K562 (cell line): ENCODE data around the gene MAPK8IP1. TPM values are rescaled to one million over a fixed set of nuclear protein-coding genes. Genes with fewer than 3 reads are reported as not detected.
A peak's percentile ranks its signal among the peaks of the same experiment; 100 is the strongest.

ENCODE experiments used
- CBX8 ChIP-seq: fragments of 200-600 bp; sonication (generic); IDR thresholded peaks from 2 replicates; pipeline ENCODE4 v1.6.1; 2012; ENCODE audit warnings: borderline replicate concordance, mixed run types, low read depth, mild to moderate bottlenecking, moderate library complexity, mixed read lengths, low read length, control low read depth, inconsistent platforms; ENCODE audit not compliant: poor library complexity, severe bottlenecking; ENCODE audit errors: extremely low read depth
- FOXP4 ChIP-seq: sonication (generic); formaldehyde crosslinking; IDR thresholded peaks from 2 replicates; pipeline ENCODE4 v1.8.0; 2022; ENCODE audit warnings: mild to moderate bottlenecking, missing genetic modification reagents, borderline replicate concordance
- GTF2A2 ChIP-seq: IDR thresholded peaks from 2 replicates; pipeline ENCODE4 v1.6.1; 2016; ENCODE audit warnings: mild to moderate bottlenecking, missing genetic modification characterization, missing compliant biosample characterization
- HDAC6 ChIP-seq: IDR thresholded peaks from 2 replicates; pipeline ENCODE4 v1.6.1; 2012; ENCODE audit warnings: low read depth, mild to moderate bottlenecking, control low read depth, inconsistent platforms, low read length, moderate library complexity
- IFI16 ChIP-seq: fragments of 250-450 bp; sonication (Bioruptor Pico); IDR thresholded peaks from 2 replicates; pipeline ENCODE4 v2.1.2; 2022; ENCODE audit warnings: mild to moderate bottlenecking, inconsistent platforms
- IRF1 ChIP-seq: sonication (generic); formaldehyde crosslinking; IDR thresholded peaks from 2 replicates; pipeline ENCODE4 v1.8.0; 2022; ENCODE audit warnings: missing genetic modification reagents, mild to moderate bottlenecking, borderline replicate concordance
- NFYB ChIP-seq: IDR thresholded peaks from 2 replicates; pipeline ENCODE4 v1.6.1; 2011; ENCODE audit warnings: mild to moderate bottlenecking, moderate library complexity; ENCODE audit not compliant: insufficient read length; ENCODE audit errors: extremely low read depth
- OTX1 ChIP-seq: fragments of 450-650 bp; formaldehyde crosslinking; IDR thresholded peaks from 2 replicates; pipeline ENCODE4 v1.4.0; 2022; ENCODE audit warnings: mild to moderate bottlenecking
- PCBP1 ChIP-seq: fragments of 200-400 bp; formaldehyde crosslinking; IDR thresholded peaks from 2 replicates; pipeline ENCODE4 v1.6.1; 2018; ENCODE audit warnings: mild to moderate bottlenecking, low read depth, low read length; ENCODE audit not compliant: poor library complexity, severe bottlenecking
- TAF7 ChIP-seq: fragments of 450-650 bp; IDR thresholded peaks from 2 replicates; pipeline ENCODE4 v1.6.1; 2016; ENCODE audit warnings: missing genetic modification characterization, missing compliant biosample characterization
- TRIM24 ChIP-seq, 2 experiments: fragments of 450-650 bp; IDR thresholded peaks; 2 replicates each; pipeline ENCODE4 v1.6.1; 2016
- U2AF1 ChIP-seq: fragments of 200-400 bp; formaldehyde crosslinking; optimal IDR thresholded peaks from 2 replicates; pipeline ENCODE3; 2017; ENCODE audit warnings: mild to moderate bottlenecking, low read depth, low read length, moderate library complexity
- YBX1 ChIP-seq: fragments of 450-650 bp; IDR thresholded peaks from 2 replicates; pipeline ENCODE4 v1.7.1; 2016; ENCODE audit warnings: mild to moderate bottlenecking
- ZBTB8A ChIP-seq: fragments of 450-650 bp; IDR thresholded peaks from 2 replicates; pipeline ENCODE4 v1.6.1; 2018; ENCODE audit warnings: mild to moderate bottlenecking, moderate library complexity; ENCODE audit not compliant: partially characterized antibody
- ZFP30 ChIP-seq: fragments of 250-450 bp; sonication (Bioruptor Pico); IDR thresholded peaks from 2 replicates; pipeline ENCODE4 v1.8.0; 2022; ENCODE audit warnings: moderate library complexity, mild to moderate bottlenecking, inconsistent platforms, borderline replicate concordance
- ZFP36 ChIP-seq: fragments of 150-350 bp; IDR thresholded peaks from 2 replicates; pipeline ENCODE4 v1.6.1; 2018; ENCODE audit warnings: low read length, low read depth; ENCODE audit not compliant: partially characterized antibody
- ZNF140 ChIP-seq: fragments of 250-450 bp; sonication (Bioruptor Pico); IDR thresholded peaks from 2 replicates; pipeline ENCODE4 v1.8.0; 2021; ENCODE audit warnings: moderate library complexity, mild to moderate bottlenecking, inconsistent platforms
- ZNF592 ChIP-seq: fragments of 450-650 bp; IDR thresholded peaks from 2 replicates; pipeline ENCODE4 v1.6.1; 2017; ENCODE audit warnings: antibody characterized with exemption, mild to moderate bottlenecking
- polyA plus RNA-seq, 8 experiments: library from polyadenylated mRNA; depleted of rRNA in 4 of 8; stranded (reverse) in 5 of 8; unstranded in 3 of 8; fragments of >200 nt; fragmentation: Nextera tagmentation in 2 of 8; fragmentation: Illumina TruSeq in 1 of 8; extraction: Ambion mirVana in 2 of 8; extraction: Trizol in 1 of 8; gene quantifications; 2 replicates each; pipeline versions ENCODE4 v1.2.1 to v1.2.3, GENCODE V29; 2011 to 2014; ENCODE audit warnings: inconsistent platforms in 1 of 8, missing spikeins in 1 of 8
- total RNA-seq, 7 experiments: library from RNA; depleted of rRNA in 6 of 7; stranded (reverse); fragments of >200 nt in 6 of 7; fragmentation: Illumina TruSeq in 2 of 7; extraction: Trizol in 2 of 7; gene quantifications; 2 replicates each; pipeline versions ENCODE4 v1.2.1 to v1.2.3, GENCODE V29; 2011 to 2021; ENCODE audit warnings: low replicate concordance in 1 of 7
- TF ChIP-seq, protein P1 (sequence below): fragments of 450-650 bp; IDR thresholded peaks from 2 replicates; pipeline ENCODE4 v1.6.1; 2016; ENCODE audit warnings: antibody characterized with exemption

The MAPK8IP1 gene
- total and polyA plus RNA-seq, 9 of the 15 experiments (the other 6 are each of a cell fraction or from before 2014, with no cell fraction given), result 0.13 to 6.9 (median 2.5) TPM

DNA sequence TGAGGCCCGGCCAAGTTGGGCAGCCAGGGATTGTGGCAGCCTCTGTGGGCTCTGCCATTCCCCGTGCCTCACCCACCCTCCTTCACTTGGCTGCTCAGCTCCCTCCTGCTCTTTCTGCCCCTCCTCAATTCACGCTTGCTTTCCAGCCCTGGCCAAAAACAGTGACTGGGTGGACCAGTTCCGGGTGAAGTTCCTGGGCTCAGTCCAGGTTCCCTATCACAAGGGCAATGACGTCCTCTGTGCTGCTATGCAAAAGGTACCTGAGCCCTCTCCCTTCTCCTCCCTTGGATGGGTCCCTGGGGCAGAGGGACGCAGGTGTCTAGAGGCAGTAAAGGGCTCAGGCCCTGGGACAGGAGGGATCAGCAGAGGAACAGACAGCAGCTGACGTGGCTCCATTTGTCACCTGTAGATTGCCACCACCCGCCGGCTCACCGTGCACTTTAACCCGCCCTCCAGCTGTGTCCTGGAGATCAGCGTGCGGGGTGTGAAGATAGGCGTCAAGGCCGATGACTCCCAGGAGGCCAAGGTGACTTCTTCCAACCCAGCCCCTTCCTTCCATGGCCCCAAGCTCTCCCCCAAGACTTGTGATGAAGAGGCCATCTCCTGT lies 19.0 kb downstream of the MAPK8IP1 start (continued):
- TF ChIP-seq ZNF592, result peak; percentile 60
- no peak for TF ChIP-seq PCBP1
- no peak for TF ChIP-seq NFYB
- TF ChIP-seq HDAC6, result no peak
- TF ChIP-seq U2AF1, result no peak
- no peak for TF ChIP-seq ZFP36
- no peak for TF ChIP-seq ZFP30 (CRISPR knock-in tag)
- TF ChIP-seq TRIM24 (IDR thresholded peaks at IDR 0.05), result peak; percentile 71 to 75; a peak in 3 of 4 replicates
- no peak for TF ChIP-seq OTX1
- no peak for TF ChIP-seq ZBTB8A
- no peak for TF ChIP-seq YBX1
- no peak for TF ChIP-seq CBX8
- no peak for TF ChIP-seq IFI16 (CRISPR knock-in tag)
- TF ChIP-seq, protein P1, sequence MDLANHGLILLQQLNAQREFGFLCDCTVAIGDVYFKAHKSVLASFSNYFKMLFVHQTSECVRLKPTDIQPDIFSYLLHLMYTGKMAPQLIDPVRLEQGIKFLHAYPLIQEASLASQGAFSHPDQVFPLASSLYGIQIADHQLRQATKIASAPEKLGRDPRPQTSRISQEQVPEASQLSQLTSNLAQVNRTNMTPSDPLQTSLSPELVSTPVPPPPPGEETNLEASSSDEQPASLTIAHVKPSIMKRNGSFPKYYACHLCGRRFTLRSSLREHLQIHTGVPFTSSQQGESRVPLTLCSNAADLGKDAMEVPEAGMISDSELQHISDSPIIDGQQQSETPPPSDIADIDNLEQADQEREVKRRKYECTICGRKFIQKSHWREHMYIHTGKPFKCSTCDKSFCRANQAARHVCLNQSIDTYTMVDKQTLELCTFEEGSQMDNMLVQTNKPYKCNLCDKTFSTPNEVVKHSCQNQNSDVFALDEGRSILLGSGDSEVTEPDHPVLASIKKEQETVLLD, result no peak
- TF ChIP-seq TAF7 (tag), result no peak
- TF ChIP-seq FOXP4 (CRISPR knock-in tag), result peak; percentile 60; the same call in 1 of the 2 replicates
- no peak for TF ChIP-seq ZNF140 (CRISPR knock-in tag)
- no peak for TF ChIP-seq GTF2A2 (tag)
- no peak for TF ChIP-seq IRF1
